HepG2 (cell line): ENCODE results near the gene ACTL6A. TPM values are rescaled to one million over a fixed set of nuclear protein-coding genes. Genes with fewer than 3 reads are reported as not detected.

Source experiments
- ATF7 ChIP-seq, 2 experiments: fragments of 450-650 bp in 1 of 2; sonication (generic) in 1 of 2; formaldehyde crosslinking in 1 of 2; IDR thresholded peaks; 2 replicates each; pipeline versions ENCODE4 v1.4.0 to v1.6.1; 2016 to 2020; ENCODE audit warnings: antibody characterized with exemption in 1 of 2, mild to moderate bottlenecking in 1 of 2, missing genetic modification reagents in 1 of 2
- FOXK1 ChIP-seq: sonication (generic); formaldehyde crosslinking; IDR thresholded peaks from 2 replicates; pipeline ENCODE4 v1.4.0; 2020; ENCODE audit warnings: low read depth, missing genetic modification reagents, borderline replicate concordance
- FOXK2 ChIP-seq: fragments of 450-650 bp; IDR thresholded peaks from 2 replicates; pipeline ENCODE4 v1.6.1; 2016
- KLF9 ChIP-seq: IDR thresholded peaks from 2 replicates; pipeline ENCODE4 v1.6.1; 2016; ENCODE audit warnings: low read depth
- PHF5A ChIP-seq: IDR thresholded peaks from one replicate; pipeline ENCODE4 v1.6.1; 2018; ENCODE audit warnings: low read depth, missing genetic modification reagents; ENCODE audit not compliant: unreplicated experiment
- RCOR2 ChIP-seq: IDR thresholded peaks from 2 replicates; pipeline ENCODE4 v1.6.1; 2016; ENCODE audit warnings: missing biosample characterization, missing genetic modification reagents
- SMAD1 ChIP-seq: sonication (generic); formaldehyde crosslinking; IDR thresholded peaks from 2 replicates; pipeline ENCODE4 v1.4.0; 2020; ENCODE audit warnings: missing genetic modification reagents, low read depth, mild to moderate bottlenecking, borderline replicate concordance
- TP53 ChIP-seq: sonication (generic); formaldehyde crosslinking; conservative IDR thresholded peaks from 2 replicates; pipeline ENCODE4 v1.4.0; 2020; ENCODE audit warnings: missing genetic modification reagents
- ZMAT3 ChIP-seq: sonication (generic); formaldehyde crosslinking; conservative IDR thresholded peaks from 2 replicates; pipeline ENCODE4 v1.7.0; 2021; ENCODE audit warnings: missing genetic modification reagents
- ZNF205 ChIP-seq: IDR thresholded peaks from 2 replicates; pipeline ENCODE4 v1.6.1; 2018; ENCODE audit warnings: missing biosample characterization, missing genetic modification reagents
- ZNF224 ChIP-seq: sonication (generic); formaldehyde crosslinking; IDR thresholded peaks from 2 replicates; pipeline ENCODE4 v1.5.0; 2020; ENCODE audit warnings: mild to moderate bottlenecking, missing genetic modification reagents
- ZNF468 ChIP-seq: sonication (generic); formaldehyde crosslinking; IDR thresholded peaks from 2 replicates; pipeline ENCODE4 v1.8.0; 2022; ENCODE audit warnings: mild to moderate bottlenecking, moderate library complexity, missing genetic modification reagents
- ZNF709 ChIP-seq: sonication (generic); formaldehyde crosslinking; IDR thresholded peaks from 2 replicates; pipeline ENCODE4 v1.5.0; 2020; ENCODE audit warnings: mild to moderate bottlenecking, missing genetic modification reagents
- polyA plus RNA-seq, 8 experiments: library from polyadenylated mRNA; depleted of rRNA in 3 of 8; stranded (reverse) in 7 of 8; unstranded in 1 of 8; fragments of >200 nt; fragmentation: Illumina TruSeq in 4 of 8; extraction: Trizol in 4 of 8; gene quantifications; 2 replicates each; pipeline versions ENCODE4 v1.2.1 to v1.2.3, GENCODE V29; 2011 to 2016; ENCODE audit warnings: low read depth in 4 of 8, missing spikeins in 1 of 8, mixed read lengths in 1 of 8; ENCODE audit not compliant: insufficient read depth in 1 of 8
- total RNA-seq, 5 experiments: library from RNA; depleted of rRNA; stranded (reverse); fragments of >200 nt; fragmentation: Illumina TruSeq; extraction: Trizol; gene quantifications; 2 replicates each; pipeline ENCODE4 v1.2.3, GENCODE V29; 2016; ENCODE audit warnings: low read depth in 1 of 5
- TF ChIP-seq, protein P1 (sequence below): sonication (generic); formaldehyde crosslinking; IDR thresholded peaks from 2 replicates; pipeline ENCODE4 v1.5.1; 2020; ENCODE audit warnings: mild to moderate bottlenecking, missing genetic modification reagents, borderline replicate concordance
- TF ChIP-seq, protein P2 (sequence below): sonication (generic); formaldehyde crosslinking; IDR thresholded peaks from 2 replicates; pipeline ENCODE4 v1.8.1; 2023; ENCODE audit warnings: mild to moderate bottlenecking, missing genetic modification reagents
- TF ChIP-seq, protein P3 (sequence below): sonication (generic); formaldehyde crosslinking; conservative IDR thresholded peaks from 2 replicates; pipeline ENCODE4 v1.4.0; 2020; ENCODE audit warnings: mild to moderate bottlenecking, missing genetic modification reagents, moderate library complexity
- TF ChIP-seq, protein P4 (sequence below): sonication (generic); formaldehyde crosslinking; IDR thresholded peaks from 2 replicates; pipeline ENCODE4 v1.4.0; 2020; ENCODE audit warnings: low read depth, mild to moderate bottlenecking, missing genetic modification reagents
- TF ChIP-seq, protein P5 (sequence below): sonication (generic); formaldehyde crosslinking; IDR thresholded peaks from 2 replicates; pipeline ENCODE4 v1.9.0; 2022; ENCODE audit warnings: low read depth, missing genetic modification reagents

The ACTL6A gene
- total and polyA plus RNA-seq, 2 of the 13 experiments (the other 11 are each of a cell fraction or from before 2014, with no cell fraction given) = 58.1 to 84.1 TPM

DNA sequence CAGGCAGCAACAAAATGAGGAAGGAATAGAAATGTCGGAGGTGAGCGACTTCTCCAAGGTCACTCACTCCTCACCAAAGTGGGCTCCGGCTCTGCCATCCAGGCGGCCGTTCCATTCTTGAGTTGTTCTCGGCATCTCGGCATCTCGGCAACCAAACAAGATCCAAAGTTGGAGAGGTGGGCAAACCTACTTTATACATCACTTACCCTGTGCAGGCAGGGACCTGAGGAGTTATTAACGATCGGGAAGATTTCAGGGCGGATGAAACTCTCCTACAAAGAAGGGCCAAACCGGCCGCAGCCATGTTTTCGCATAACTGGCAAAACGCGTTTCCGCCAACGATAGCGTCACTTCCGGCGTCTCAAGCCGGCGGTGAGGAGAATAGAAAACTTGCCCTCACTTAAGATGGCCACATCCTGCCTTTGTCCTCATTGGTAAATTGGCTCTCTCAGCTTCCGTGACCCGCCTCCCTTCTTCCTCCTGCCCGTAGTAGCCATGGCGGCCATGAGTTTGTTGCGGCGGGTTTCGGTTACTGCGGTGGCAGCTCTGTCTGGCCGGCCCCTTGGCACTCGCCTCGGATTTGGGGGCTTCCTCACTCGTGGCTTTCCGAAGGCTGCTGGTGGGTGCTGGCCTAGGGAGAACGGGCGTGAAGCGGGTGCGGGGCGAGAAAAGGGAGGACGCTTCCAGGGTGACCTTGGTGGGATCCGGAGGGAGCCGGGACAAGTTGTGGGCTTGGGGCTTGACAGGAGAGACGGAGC, 41.8 kb downstream of the ACTL6A start, which contains the start of the genes MRPL47 and NDUFB5 (continued):
- TF ChIP-seq, protein P1, sequence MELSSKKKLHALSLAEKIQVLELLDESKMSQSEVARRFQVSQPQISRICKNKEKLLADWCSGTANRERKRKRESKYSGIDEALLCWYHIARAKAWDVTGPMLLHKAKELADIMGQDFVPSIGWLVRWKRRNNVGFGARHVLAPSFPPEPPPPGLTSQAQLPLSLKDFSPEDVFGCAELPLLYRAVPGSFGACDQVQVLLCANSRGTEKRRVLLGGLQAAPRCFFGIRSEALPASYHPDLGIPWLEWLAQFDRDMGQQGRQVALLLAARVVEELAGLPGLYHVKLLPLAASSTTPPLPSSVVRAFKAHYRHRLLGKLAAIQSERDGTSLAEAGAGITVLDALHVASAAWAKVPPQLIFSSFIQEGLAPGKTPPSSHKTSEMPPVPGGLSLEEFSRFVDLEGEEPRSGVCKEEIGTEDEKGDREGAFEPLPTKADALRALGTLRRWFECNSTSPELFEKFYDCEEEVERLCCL (CRISPR knock-in tag) = 0 out of 2 replicates have a peak, but pooled peaks have one; percentile 38
- TF ChIP-seq, protein P2, sequence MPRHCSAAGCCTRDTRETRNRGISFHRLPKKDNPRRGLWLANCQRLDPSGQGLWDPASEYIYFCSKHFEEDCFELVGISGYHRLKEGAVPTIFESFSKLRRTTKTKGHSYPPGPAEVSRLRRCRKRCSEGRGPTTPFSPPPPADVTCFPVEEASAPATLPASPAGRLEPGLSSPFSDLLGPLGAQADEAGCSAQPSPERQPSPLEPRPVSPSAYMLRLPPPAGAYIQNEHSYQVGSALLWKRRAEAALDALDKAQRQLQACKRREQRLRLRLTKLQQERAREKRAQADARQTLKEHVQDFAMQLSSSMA (CRISPR knock-in tag) = 0 out of 2 replicates have a peak, but pooled peaks have one; percentile 86
- TF ChIP-seq ZNF205 (CRISPR knock-in tag) (no peak), KLF9 (CRISPR knock-in tag) (no peak), ATF7 (IDR thresholded peaks at IDR 0.05) (no peak), ATF7 (CRISPR knock-in tag; IDR thresholded peaks at IDR 0.05) (no peak), ZNF468 (CRISPR knock-in tag) (no peak), FOXK2 (no peak), ZNF224 (CRISPR knock-in tag) (0 out of 2 replicates have a peak, but pooled peaks have one; percentile 53), ZMAT3 (CRISPR knock-in tag) (peak; percentile 84), RCOR2 (CRISPR knock-in tag) (no peak), FOXK1 (CRISPR knock-in tag) (peak; percentile 92), PHF5A (CRISPR knock-in tag) (peak; percentile 60), TP53 (CRISPR knock-in tag) (0 out of 2 replicates have a peak, but pooled peaks have one; percentile 15), SMAD1 (CRISPR knock-in tag) (no peak), ZNF709 (CRISPR knock-in tag) (peak; percentile 41; the same call in 1 of the 2 replicates)
- TF ChIP-seq, protein P3, sequence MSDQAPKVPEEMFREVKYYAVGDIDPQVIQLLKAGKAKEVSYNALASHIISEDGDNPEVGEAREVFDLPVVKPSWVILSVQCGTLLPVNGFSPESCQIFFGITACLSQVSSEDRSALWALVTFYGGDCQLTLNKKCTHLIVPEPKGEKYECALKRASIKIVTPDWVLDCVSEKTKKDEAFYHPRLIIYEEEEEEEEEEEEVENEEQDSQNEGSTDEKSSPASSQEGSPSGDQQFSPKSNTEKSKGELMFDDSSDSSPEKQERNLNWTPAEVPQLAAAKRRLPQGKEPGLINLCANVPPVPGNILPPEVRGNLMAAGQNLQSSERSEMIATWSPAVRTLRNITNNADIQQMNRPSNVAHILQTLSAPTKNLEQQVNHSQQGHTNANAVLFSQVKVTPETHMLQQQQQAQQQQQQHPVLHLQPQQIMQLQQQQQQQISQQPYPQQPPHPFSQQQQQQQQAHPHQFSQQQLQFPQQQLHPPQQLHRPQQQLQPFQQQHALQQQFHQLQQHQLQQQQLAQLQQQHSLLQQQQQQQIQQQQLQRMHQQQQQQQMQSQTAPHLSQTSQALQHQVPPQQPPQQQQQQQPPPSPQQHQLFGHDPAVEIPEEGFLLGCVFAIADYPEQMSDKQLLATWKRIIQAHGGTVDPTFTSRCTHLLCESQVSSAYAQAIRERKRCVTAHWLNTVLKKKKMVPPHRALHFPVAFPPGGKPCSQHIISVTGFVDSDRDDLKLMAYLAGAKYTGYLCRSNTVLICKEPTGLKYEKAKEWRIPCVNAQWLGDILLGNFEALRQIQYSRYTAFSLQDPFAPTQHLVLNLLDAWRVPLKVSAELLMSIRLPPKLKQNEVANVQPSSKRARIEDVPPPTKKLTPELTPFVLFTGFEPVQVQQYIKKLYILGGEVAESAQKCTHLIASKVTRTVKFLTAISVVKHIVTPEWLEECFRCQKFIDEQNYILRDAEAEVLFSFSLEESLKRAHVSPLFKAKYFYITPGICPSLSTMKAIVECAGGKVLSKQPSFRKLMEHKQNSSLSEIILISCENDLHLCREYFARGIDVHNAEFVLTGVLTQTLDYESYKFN (CRISPR knock-in tag) = 0 out of 2 replicates have a peak, but pooled peaks have one; percentile 14
- TF ChIP-seq, protein P4, sequence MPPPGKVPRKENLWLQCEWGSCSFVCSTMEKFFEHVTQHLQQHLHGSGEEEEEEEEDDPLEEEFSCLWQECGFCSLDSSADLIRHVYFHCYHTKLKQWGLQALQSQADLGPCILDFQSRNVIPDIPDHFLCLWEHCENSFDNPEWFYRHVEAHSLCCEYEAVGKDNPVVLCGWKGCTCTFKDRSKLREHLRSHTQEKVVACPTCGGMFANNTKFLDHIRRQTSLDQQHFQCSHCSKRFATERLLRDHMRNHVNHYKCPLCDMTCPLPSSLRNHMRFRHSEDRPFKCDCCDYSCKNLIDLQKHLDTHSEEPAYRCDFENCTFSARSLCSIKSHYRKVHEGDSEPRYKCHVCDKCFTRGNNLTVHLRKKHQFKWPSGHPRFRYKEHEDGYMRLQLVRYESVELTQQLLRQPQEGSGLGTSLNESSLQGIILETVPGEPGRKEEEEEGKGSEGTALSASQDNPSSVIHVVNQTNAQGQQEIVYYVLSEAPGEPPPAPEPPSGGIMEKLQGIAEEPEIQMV = no peak
- TF ChIP-seq, protein P5, sequence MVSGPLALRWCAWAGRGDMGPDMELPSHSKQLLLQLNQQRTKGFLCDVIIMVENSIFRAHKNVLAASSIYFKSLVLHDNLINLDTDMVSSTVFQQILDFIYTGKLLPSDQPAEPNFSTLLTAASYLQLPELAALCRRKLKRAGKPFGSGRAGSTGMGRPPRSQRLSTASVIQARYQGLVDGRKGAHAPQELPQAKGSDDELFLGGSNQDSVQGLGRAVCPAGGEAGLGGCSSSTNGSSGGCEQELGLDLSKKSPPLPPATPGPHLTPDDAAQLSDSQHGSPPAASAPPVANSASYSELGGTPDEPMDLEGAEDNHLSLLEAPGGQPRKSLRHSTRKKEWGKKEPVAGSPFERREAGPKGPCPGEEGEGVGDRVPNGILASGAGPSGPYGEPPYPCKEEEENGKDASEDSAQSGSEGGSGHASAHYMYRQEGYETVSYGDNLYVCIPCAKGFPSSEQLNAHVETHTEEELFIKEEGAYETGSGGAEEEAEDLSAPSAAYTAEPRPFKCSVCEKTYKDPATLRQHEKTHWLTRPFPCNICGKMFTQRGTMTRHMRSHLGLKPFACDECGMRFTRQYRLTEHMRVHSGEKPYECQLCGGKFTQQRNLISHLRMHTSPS (CRISPR knock-in tag) = no peak
